ENCODE measurements around the gene SMOC1. TPM values are rescaled to one million over a fixed set of nuclear protein-coding genes. Genes with fewer than 3 reads are reported as not detected.
"Not testable (repeated sequence)": the region's sequence is repeated elsewhere in the genome, so short reads cannot be mapped to it uniquely, and the experiment has no call there.

The SMOC1 gene
- total RNA-seq, 2 donors from 2014 or later = not detected

DNA sequence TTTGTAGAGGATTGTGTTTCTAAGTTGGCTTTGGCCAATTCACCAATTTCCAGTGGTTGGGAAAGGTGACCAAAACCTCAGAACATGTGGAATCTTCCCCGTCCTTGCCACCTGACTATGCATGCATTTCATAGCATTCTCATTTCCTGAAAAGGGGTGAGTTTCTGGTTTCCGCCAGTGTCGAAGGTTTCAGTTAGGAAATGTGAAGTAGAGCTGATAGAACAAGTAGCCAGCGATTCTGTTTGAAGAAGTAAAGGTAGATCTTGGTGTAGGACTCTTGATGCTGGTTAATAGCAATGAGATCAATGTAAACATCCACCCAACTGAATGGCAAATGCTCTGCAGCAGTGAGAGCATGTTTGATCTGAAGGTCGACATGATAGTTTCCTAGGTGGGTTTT is 15.9 kb downstream of the SMOC1 start:
- H3K36me3 Mint-ChIP-seq (ENCODE audit: low read depth) = no peaks in the 10 kb centered on the region
- H3K9me3 ChIP-seq (ENCODE audit: control insufficient read depth, low read length, poor library complexity, severe bottlenecking) = no peaks in the 10 kb centered on the region
- H3K4me3 Mint-ChIP-seq = no peak overlapping the region
- no peaks in the 10 kb centered on the region for H3K4me1 Mint-ChIP-seq
- ATAC-seq = no peak
- DNase-seq = no peak
- H3K27ac Mint-ChIP-seq = no peak overlapping the region
- peaks cover 38% of the 10 kb centered on the region for H3K27me3 Mint-ChIP-seq

DNA sequence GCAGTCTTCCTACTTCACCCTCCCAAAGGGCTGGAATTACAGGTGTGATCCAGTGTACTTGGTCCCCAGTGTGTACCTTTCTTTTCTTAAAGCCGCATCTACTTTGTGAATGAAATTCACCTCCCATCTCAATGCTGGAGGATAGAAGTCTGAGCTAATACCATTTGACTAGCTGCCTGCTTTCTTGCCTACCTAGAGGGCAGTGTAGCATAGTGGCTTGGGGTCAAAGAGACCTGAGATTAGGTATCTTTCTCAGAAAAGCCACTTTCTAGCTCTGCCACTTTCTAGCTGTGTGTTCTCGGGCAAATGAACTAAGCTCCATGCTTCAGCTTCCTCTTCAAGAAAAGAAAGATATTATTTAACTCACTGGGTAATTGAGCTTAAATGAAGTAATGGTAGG is 16.9 kb downstream of the SMOC1 start:
- no peak overlapping the region for H3K27ac Mint-ChIP-seq
- ATAC-seq = no peak
- H3K4me1 Mint-ChIP-seq = no peaks in the 10 kb centered on the region
- H3K4me3 Mint-ChIP-seq = no peak overlapping the region
- H3K36me3 Mint-ChIP-seq (ENCODE audit: low read depth) = no peaks in the 10 kb centered on the region
- DNase-seq = no peak
- no peaks in the 10 kb centered on the region for H3K9me3 ChIP-seq (ENCODE audit: control insufficient read depth, low read length, poor library complexity, severe bottlenecking)
- peaks cover 38% of the 10 kb centered on the region for H3K27me3 Mint-ChIP-seq

- Mint-ChIP-seq H3K4me3 (no peak overlapping the region), H3K27me3 (peaks cover 31% of the 10 kb centered on the region), H3K27ac (no peak overlapping the region), H3K36me3 (ENCODE audit: low read depth) (no peaks in the 10 kb centered on the region), H3K4me1 (no peaks in the 10 kb centered on the region)
- no peak for DNase-seq
- no peak for ATAC-seq
- H3K9me3 ChIP-seq (ENCODE audit: control insufficient read depth, low read length, poor library complexity, severe bottlenecking) = no peaks in the 10 kb centered on the region
These were observed 17.8 kb downstream of the SMOC1 start for GRCh38 chr14:69896972-69897371.

GRCh38 chr14:69900603-69901002 is 21.4 kb downstream of the SMOC1 start:
- Mint-ChIP-seq H3K4me3 (no peak overlapping the region), H3K27me3 (no peaks in the 10 kb centered on the region), H3K27ac (no peak overlapping the region), H3K36me3 (ENCODE audit: low read depth) (no peaks in the 10 kb centered on the region), H3K4me1 (no peaks in the 10 kb centered on the region)
- no peak for DNase-seq
- no peak for ATAC-seq
- no peaks in the 10 kb centered on the region for H3K9me3 ChIP-seq (ENCODE audit: control insufficient read depth, low read length, poor library complexity, severe bottlenecking)

- H3K27me3 Mint-ChIP-seq = no peaks in the 10 kb centered on the region
- H3K27ac Mint-ChIP-seq = no peak overlapping the region
- ATAC-seq (no peak), DNase-seq (no peak)
- H3K4me3 Mint-ChIP-seq = no peak overlapping the region
- no peaks in the 10 kb centered on the region for H3K9me3 ChIP-seq (ENCODE audit: control insufficient read depth, low read length, poor library complexity, severe bottlenecking)
- no peaks in the 10 kb centered on the region for H3K4me1 Mint-ChIP-seq
- no peaks in the 10 kb centered on the region for H3K36me3 Mint-ChIP-seq (ENCODE audit: low read depth)
These were observed 22.1 kb downstream of the SMOC1 start for GRCh38 chr14:69901113-69901951.

DNA sequence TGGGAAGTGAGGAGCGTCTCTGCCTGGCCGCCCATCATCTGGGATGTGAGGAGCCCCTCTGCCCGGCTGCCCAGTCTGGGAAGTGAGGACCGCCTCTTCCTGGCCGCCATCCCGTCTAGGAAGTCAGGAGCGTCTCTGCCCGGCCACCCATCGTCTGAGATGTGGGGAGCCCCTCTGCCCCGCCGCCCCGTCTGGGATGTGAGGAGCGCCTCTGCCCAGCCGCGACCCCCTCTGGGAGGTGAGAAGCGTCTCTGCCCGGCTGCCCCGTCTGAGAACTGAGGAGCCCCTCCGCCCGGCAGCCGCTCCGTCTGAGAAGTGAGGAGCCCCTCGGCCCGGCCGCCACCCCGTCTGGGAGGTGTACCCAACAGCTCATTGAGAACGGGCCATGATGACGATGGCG is 23.8 kb downstream of the SMOC1 start:
- DNase-seq; ATAC-seq; H3K27ac Mint-ChIP-seq; H3K4me3 Mint-ChIP-seq; H3K9me3 ChIP-seq (ENCODE audit: control insufficient read depth, low read length, poor library complexity, severe bottlenecking); H3K27me3 Mint-ChIP-seq; H3K4me1 Mint-ChIP-seq; H3K36me3 Mint-ChIP-seq (ENCODE audit: low read depth): not testable (repeated sequence)

DNA sequence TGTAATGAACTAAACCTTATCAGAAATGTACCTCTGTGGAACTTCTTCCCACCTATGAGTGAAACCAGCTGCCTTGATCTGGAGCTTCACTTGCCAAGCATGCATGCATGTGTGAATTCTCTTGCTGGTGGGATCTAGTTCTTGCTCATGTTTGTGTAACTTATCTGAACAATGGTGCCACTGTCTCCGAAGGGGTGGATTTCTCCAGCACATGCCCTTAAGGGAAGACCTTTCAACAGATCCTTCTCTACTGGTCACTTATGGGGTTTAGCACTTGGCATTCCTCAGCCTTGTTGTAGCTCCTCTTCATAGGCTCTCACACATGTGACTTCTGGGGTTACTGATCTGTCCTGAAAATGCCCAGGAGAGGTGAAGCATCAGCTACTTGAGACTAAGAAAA is 25.0 kb downstream of the SMOC1 start:
- Mint-ChIP-seq H3K36me3 (ENCODE audit: low read depth) (no peaks in the 10 kb centered on the region), H3K4me3 (no peak overlapping the region), H3K4me1 (no peaks in the 10 kb centered on the region), H3K27me3 (peaks cover 9% of the 10 kb centered on the region), H3K27ac (no peak overlapping the region)
- H3K9me3 ChIP-seq (ENCODE audit: control insufficient read depth, low read length, poor library complexity, severe bottlenecking) = no peaks in the 10 kb centered on the region
- ATAC-seq = no peak
- DNase-seq = no peak

DNA sequence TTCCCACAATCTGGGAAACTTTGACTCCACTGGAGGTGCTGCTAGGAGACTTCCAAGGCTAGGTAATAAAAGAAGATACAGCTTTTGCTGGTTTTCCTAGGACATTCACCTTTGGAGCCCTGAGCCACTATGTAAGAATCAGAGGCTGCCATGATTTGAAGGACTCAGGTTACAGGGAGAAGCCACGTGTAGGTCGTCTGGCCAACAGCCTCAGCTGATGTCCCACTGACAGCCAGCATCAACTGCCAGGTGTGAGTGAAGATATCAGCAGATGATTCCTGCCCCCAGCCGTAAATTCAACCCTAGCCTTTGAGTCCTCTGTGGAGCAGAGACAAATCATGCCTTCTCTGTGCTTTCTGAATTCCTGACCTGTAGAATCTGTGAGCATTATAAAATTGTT is 27.0 kb downstream of the SMOC1 start:
- Mint-ChIP-seq H3K4me3 (no peak overlapping the region), H3K36me3 (ENCODE audit: low read depth) (no peaks in the 10 kb centered on the region), H3K27ac (no peak overlapping the region), H3K4me1 (no peaks in the 10 kb centered on the region), H3K27me3 (peaks cover 23% of the 10 kb centered on the region)
- no peak for DNase-seq
- no peak for ATAC-seq
- no peaks in the 10 kb centered on the region for H3K9me3 ChIP-seq (ENCODE audit: control insufficient read depth, low read length, poor library complexity, severe bottlenecking)

- H3K27ac Mint-ChIP-seq = no peak overlapping the region
- H3K36me3 Mint-ChIP-seq (ENCODE audit: low read depth) = no peaks in the 10 kb centered on the region
- peaks cover 43% of the 10 kb centered on the region for H3K27me3 Mint-ChIP-seq
- no peaks in the 10 kb centered on the region for H3K9me3 ChIP-seq (ENCODE audit: control insufficient read depth, low read length, poor library complexity, severe bottlenecking)
- H3K4me3 Mint-ChIP-seq = no peak overlapping the region
- no peak for DNase-seq
- H3K4me1 Mint-ChIP-seq = no peaks in the 10 kb centered on the region
- no peak for ATAC-seq
These were observed 30.8 kb downstream of the SMOC1 start for GRCh38 chr14:69909826-69910550.

DNA sequence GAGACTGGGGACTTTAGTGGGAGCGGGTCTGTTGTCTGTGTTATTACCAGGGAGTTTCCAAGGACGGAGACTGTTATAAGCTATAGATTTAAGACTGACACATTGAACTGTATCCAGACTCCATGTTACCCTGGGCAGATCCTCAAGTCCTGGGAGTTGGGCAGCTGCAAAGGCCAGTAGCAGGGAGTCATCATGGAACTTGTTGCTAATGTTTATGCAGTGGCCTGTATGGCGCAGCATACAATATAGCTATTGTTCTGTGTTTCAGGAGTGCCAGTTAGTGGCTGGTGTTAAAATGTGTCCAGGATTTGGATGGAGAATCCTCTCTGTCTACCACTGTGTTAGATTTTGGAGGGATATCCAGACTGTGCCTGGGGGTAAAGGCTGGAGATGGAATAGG is 31.7 kb downstream of the SMOC1 start:
- DNase-seq = no peak
- Mint-ChIP-seq H3K27ac (no peak overlapping the region), H3K27me3 (peaks cover 52% of the 10 kb centered on the region), H3K4me3 (no peak overlapping the region), H3K4me1 (no peaks in the 10 kb centered on the region), H3K36me3 (ENCODE audit: low read depth) (no peaks in the 10 kb centered on the region)
- no peaks in the 10 kb centered on the region for H3K9me3 ChIP-seq (ENCODE audit: control insufficient read depth, low read length, poor library complexity, severe bottlenecking)
- no peak for ATAC-seq

GRCh38 chr14:69913686-69914085 is 34.5 kb downstream of the SMOC1 start:
- Mint-ChIP-seq H3K27ac (no peak overlapping the region), H3K36me3 (ENCODE audit: low read depth) (no peaks in the 10 kb centered on the region), H3K4me3 (no peak overlapping the region), H3K4me1 (no peaks in the 10 kb centered on the region), H3K27me3 (peaks cover 70% of the 10 kb centered on the region)
- no peaks in the 10 kb centered on the region for H3K9me3 ChIP-seq (ENCODE audit: control insufficient read depth, low read length, poor library complexity, severe bottlenecking)
- ATAC-seq = no peak
- no peak for DNase-seq

- DNase-seq (no peak), ATAC-seq (no peak)
- no peak overlapping the region for H3K27ac Mint-ChIP-seq
- H3K4me3 Mint-ChIP-seq = no peak overlapping the region
- H3K36me3 Mint-ChIP-seq (ENCODE audit: low read depth) = no peaks in the 10 kb centered on the region
- H3K9me3 ChIP-seq (ENCODE audit: control insufficient read depth, low read length, poor library complexity, severe bottlenecking) = no peaks in the 10 kb centered on the region
- peaks cover 70% of the 10 kb centered on the region for H3K27me3 Mint-ChIP-seq
- no peaks in the 10 kb centered on the region for H3K4me1 Mint-ChIP-seq
These were observed 37.2 kb downstream of the SMOC1 start for GRCh38 chr14:69916396-69916795.

DNA sequence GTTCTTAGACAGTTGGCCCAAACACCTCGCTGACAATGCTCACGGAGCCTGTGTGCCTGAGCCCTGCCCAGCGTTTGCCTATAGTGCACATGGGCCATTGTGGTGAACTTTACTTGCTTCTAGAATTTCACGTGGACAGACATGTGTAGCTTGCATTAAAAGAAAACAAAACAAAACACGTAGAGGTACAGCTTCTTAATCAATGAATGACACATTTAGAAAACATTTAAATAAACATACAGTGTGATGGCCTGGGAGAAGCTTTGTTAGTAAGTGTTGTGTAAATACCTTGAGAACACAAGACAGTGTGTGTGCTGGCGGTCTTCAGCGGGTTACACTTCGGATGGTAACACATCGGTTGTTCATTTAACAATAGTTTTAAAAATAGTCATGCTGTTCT is 38.1 kb downstream of the SMOC1 start:
- no peaks in the 10 kb centered on the region for H3K4me1 Mint-ChIP-seq
- no peak overlapping the region for H3K4me3 Mint-ChIP-seq
- DNase-seq (no peak), ATAC-seq (no peak)
- H3K36me3 Mint-ChIP-seq (ENCODE audit: low read depth) = no peaks in the 10 kb centered on the region
- peaks cover 78% of the 10 kb centered on the region for H3K27me3 Mint-ChIP-seq
- no peaks in the 10 kb centered on the region for H3K9me3 ChIP-seq (ENCODE audit: control insufficient read depth, low read length, poor library complexity, severe bottlenecking)
- H3K27ac Mint-ChIP-seq = no peak overlapping the region

DNA sequence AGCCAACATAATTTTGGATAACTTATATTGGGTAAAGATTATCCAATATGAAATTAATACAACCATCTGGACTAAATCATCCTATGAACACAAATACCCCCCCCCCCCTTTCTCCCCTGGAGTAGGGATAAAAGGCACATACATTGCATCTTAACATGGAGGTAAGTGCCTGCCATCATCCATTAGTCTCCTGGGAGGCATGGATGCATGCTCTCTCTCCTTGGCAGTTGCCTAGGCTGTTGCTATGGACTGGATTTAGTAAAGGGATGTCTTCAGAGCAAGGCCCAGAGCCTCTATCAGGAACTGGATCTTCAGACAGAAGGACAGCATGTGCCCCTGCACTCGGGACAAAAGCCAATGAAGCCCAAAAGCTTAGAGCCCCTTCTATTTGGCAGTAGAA is 40.6 kb downstream of the SMOC1 start:
- ATAC-seq (no peak), DNase-seq (no peak)
- Mint-ChIP-seq H3K4me1 (peaks cover 2% of the 10 kb centered on the region), H3K36me3 (ENCODE audit: low read depth) (peaks cover 2% of the 10 kb centered on the region), H3K27me3 (peaks cover 77% of the 10 kb centered on the region), H3K4me3 (no peak overlapping the region), H3K27ac (no peak overlapping the region)
- no peaks in the 10 kb centered on the region for H3K9me3 ChIP-seq (ENCODE audit: control insufficient read depth, low read length, poor library complexity, severe bottlenecking)

Data from T-helper 17 cell (primary cell).